Astrocyte (in vitro differentiated cells and primary cell): ENCODE data around the gene SFTPB. TPM values are rescaled to one million over a fixed set of nuclear protein-coding genes. Genes with fewer than 3 reads are reported as not detected.

Experiments
- DNase-seq: peaks from one replicate; pipeline ENCODE4 v3.0.0-alpha.2; 2010; ENCODE audit warnings: low read depth
- FAIRE-seq: peaks from 2 replicates; lab custom pipeline; 2011; peaks lifted over from hg19 to GRCh38; lab: Jason Lieb, UNC
- H2AFZ ChIP-seq: 2 replicates; pipeline ENCODE4 v1.6.0; 2012; ENCODE audit warnings: low read depth, low read length, inconsistent platforms
- H3K27ac ChIP-seq: 2 replicates; pipeline ENCODE4 v1.5.1; 2011; ENCODE audit warnings: low read depth, low read length, inconsistent platforms
- H3K27me3 ChIP-seq: 2 replicates; pipeline ENCODE4 v1.6.0; 2011; ENCODE audit warnings: low read length, inconsistent platforms; ENCODE audit not compliant: insufficient read depth
- H3K36me3 ChIP-seq: 2 replicates; pipeline ENCODE4 v1.5.1; 2011; ENCODE audit warnings: low read length, inconsistent platforms; ENCODE audit not compliant: insufficient read depth
- H3K4me1 ChIP-seq: 2 replicates; pipeline ENCODE4 v1.5.1; 2011; ENCODE audit warnings: low read length, inconsistent platforms; ENCODE audit not compliant: insufficient read depth
- H3K4me2 ChIP-seq: 2 replicates; pipeline ENCODE4 v1.6.0; 2012; ENCODE audit warnings: low read length, inconsistent platforms
- H3K4me3 ChIP-seq: 2 replicates; pipeline ENCODE4 v1.5.1; 2011; ENCODE audit warnings: low read depth, mild to moderate bottlenecking, low read length, inconsistent platforms; ENCODE audit not compliant: insufficient read depth
- H3K79me2 ChIP-seq: 2 replicates; pipeline ENCODE4 v1.6.0; 2012; ENCODE audit warnings: mild to moderate bottlenecking, low read length, inconsistent platforms; ENCODE audit not compliant: insufficient read depth
- H3K9ac ChIP-seq: 2 replicates; pipeline ENCODE4 v1.6.0; 2012; ENCODE audit warnings: mild to moderate bottlenecking, low read length, inconsistent platforms
- H3K9me3 ChIP-seq: 2 replicates; pipeline ENCODE4 v1.5.1; 2012; ENCODE audit warnings: low read depth, mild to moderate bottlenecking, low read length, inconsistent platforms; ENCODE audit not compliant: insufficient read depth
- H4K20me1 ChIP-seq: 2 replicates; pipeline ENCODE4 v1.6.0; 2012; ENCODE audit warnings: low read length, inconsistent platforms; ENCODE audit not compliant: insufficient read depth
- H3K27ac Mint-ChIP-seq: one replicate; pipeline ENCODE4 v1.8.0; 2021; ENCODE audit warnings: mild to moderate bottlenecking, mixed read lengths; ENCODE audit not compliant: unreplicated experiment
- H3K27me3 Mint-ChIP-seq: one replicate; pipeline ENCODE4 v1.8.0; 2021; ENCODE audit warnings: low read depth, mixed read lengths; ENCODE audit not compliant: unreplicated experiment
- H3K36me3 Mint-ChIP-seq: one replicate; pipeline ENCODE4 v1.8.0; 2021; ENCODE audit warnings: low read depth, mixed read lengths; ENCODE audit not compliant: unreplicated experiment
- H3K4me1 Mint-ChIP-seq: one replicate; pipeline ENCODE4 v1.8.0; 2021; ENCODE audit warnings: low read depth, mixed read lengths; ENCODE audit not compliant: unreplicated experiment
- H3K4me3 Mint-ChIP-seq: one replicate; pipeline ENCODE4 v1.8.0; 2021; ENCODE audit warnings: mild to moderate bottlenecking, moderate library complexity, mixed read lengths; ENCODE audit not compliant: unreplicated experiment
- H3K9me3 Mint-ChIP-seq: one replicate; pipeline ENCODE4 v1.8.0; 2021; ENCODE audit warnings: mild to moderate bottlenecking, mixed read lengths; ENCODE audit not compliant: unreplicated experiment
- EZH2 ChIP-seq: IDR thresholded peaks from 2 replicates; pipeline ENCODE4 v1.6.1; 2012; ENCODE audit warnings: mild to moderate bottlenecking, low read length, inconsistent platforms; ENCODE audit not compliant: insufficient read depth
- total RNA-seq: library from RNA; stranded (reverse); gene quantifications from 2 replicates; pipeline ENCODE4 v1.2.1, GENCODE V29; 2021
- TF ChIP-seq, protein P1 (sequence below): IDR thresholded peaks from 2 replicates; pipeline ENCODE4 v1.5.1; 2011; ENCODE audit warnings: low read depth, mild to moderate bottlenecking, inconsistent platforms, low read length, moderate library complexity; ENCODE audit not compliant: insufficient read depth

Gene SFTPB
- total RNA-seq, 1 donor from 2014 or later = not detected

GRCh38 chr2:85706063-85706462 is 38.1 kb upstream of the SFTPB start:
- Histone ChIP-seq H3K79me2 (no peaks in the 10 kb centered on the region), H3K27me3 (peaks cover 8% of the 10 kb centered on the region), H4K20me1 (no peaks in the 10 kb centered on the region), H3K27ac (no peak overlapping the region), H3K9me3 (no peaks in the 10 kb centered on the region), H3K4me1 (peaks cover 24% of the 10 kb centered on the region), H3K36me3 (no peaks in the 10 kb centered on the region), H3K9ac (no peak overlapping the region), H3K4me2 (peak overlapping the region; percentile 45), H3K4me3 (no peak overlapping the region), H2AFZ (no peak overlapping the region)
- TF ChIP-seq EZH2 = no peak
- TF ChIP-seq, protein P1, sequence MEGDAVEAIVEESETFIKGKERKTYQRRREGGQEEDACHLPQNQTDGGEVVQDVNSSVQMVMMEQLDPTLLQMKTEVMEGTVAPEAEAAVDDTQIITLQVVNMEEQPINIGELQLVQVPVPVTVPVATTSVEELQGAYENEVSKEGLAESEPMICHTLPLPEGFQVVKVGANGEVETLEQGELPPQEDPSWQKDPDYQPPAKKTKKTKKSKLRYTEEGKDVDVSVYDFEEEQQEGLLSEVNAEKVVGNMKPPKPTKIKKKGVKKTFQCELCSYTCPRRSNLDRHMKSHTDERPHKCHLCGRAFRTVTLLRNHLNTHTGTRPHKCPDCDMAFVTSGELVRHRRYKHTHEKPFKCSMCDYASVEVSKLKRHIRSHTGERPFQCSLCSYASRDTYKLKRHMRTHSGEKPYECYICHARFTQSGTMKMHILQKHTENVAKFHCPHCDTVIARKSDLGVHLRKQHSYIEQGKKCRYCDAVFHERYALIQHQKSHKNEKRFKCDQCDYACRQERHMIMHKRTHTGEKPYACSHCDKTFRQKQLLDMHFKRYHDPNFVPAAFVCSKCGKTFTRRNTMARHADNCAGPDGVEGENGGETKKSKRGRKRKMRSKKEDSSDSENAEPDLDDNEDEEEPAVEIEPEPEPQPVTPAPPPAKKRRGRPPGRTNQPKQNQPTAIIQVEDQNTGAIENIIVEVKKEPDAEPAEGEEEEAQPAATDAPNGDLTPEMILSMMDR = no peak
- H3K36me3 Mint-ChIP-seq = no peaks in the 10 kb centered on the region
- H3K27ac Mint-ChIP-seq = no peak overlapping the region
- no peak for DNase-seq
- no peaks in the 10 kb centered on the region for H3K9me3 Mint-ChIP-seq
- no peak overlapping the region for H3K4me3 Mint-ChIP-seq
- peaks cover 13% of the 10 kb centered on the region for H3K27me3 Mint-ChIP-seq
- FAIRE-seq = no peak
- H3K4me1 Mint-ChIP-seq = peaks cover 32% of the 10 kb centered on the region

- no peaks in the 10 kb centered on the region for H3K36me3 Mint-ChIP-seq
- H3K27ac Mint-ChIP-seq = peak overlapping the region; percentile 87
- H3K27me3 ChIP-seq = peaks cover 8% of the 10 kb centered on the region
- H3K36me3 ChIP-seq = no peaks in the 10 kb centered on the region
- no peak overlapping the region for H3K4me3 ChIP-seq
- no peaks in the 10 kb centered on the region for H4K20me1 ChIP-seq
- H3K4me3 Mint-ChIP-seq = no peak overlapping the region
- H3K4me1 Mint-ChIP-seq = peaks cover 29% of the 10 kb centered on the region
- no peak overlapping the region for H3K9ac ChIP-seq
- TF ChIP-seq, protein P1 = no peak
- TF ChIP-seq EZH2 = no peak
- DNase-seq = peak; percentile 98
- H3K27ac ChIP-seq = no peak overlapping the region
- peaks cover 12% of the 10 kb centered on the region for H3K27me3 Mint-ChIP-seq
- H2AFZ ChIP-seq = peak overlapping the region; percentile 15
- no peaks in the 10 kb centered on the region for H3K9me3 Mint-ChIP-seq
- FAIRE-seq = no peak
- H3K9me3 ChIP-seq = no peaks in the 10 kb centered on the region
- H3K4me1 ChIP-seq = peaks cover 26% of the 10 kb centered on the region
- no peaks in the 10 kb centered on the region for H3K79me2 ChIP-seq
- H3K4me2 ChIP-seq = peak overlapping the region; percentile 45
These were observed 37.7 kb upstream of the SFTPB start for GRCh38 chr2:85705680-85706039.

DNA sequence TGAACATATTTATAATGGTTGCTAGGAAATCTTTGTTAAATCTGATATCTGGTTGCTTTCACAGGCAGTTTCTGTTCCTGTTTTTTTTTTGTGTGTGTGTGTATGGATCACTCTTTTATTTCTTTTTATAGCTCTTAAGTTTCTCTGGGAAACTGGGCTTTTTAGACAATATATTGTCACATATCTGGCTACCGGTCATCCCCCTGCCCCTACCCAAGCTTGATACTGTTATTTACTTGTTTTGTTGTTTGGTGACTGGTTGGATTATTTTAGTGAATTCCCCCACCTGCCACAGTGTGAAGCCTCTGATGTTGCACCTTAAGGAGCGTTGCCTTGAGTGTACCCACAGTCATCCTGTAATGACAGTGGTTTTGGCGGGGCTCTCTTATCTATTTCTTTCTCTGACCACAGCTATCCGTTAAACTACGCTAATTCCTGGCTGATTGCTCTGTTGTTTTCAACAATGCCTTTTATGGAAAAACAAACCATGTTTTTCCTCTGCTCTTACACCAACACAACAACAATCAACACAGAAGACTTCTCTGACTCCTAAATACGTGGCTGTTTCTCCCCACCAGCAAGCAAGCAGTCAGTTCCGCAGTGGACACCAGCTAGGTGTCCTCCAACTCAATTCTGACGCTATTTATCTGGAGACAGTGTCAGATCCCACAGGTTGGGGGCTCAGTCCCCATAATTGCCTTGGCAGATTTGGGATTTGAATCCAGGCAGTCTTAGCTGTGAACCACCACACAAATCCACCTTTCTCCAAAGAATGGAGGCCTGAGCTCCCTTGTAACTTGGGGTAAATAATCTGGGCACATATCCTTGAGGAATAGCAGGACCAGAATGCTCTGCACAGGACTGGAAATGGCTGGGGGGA is 37.0 kb upstream of the SFTPB start:
- Histone ChIP-seq H2AFZ (peak overlapping the region; percentile 15), H3K27ac (peak overlapping the region; percentile 17), H4K20me1 (no peaks in the 10 kb centered on the region), H3K4me2 (peak overlapping the region; percentile 45), H3K9me3 (no peaks in the 10 kb centered on the region), H3K9ac (no peak overlapping the region), H3K79me2 (no peaks in the 10 kb centered on the region), H3K4me3 (no peak overlapping the region), H3K4me1 (peaks cover 26% of the 10 kb centered on the region), H3K36me3 (no peaks in the 10 kb centered on the region), H3K27me3 (peaks cover 8% of the 10 kb centered on the region)
- Mint-ChIP-seq H3K36me3 (no peaks in the 10 kb centered on the region), H3K9me3 (no peaks in the 10 kb centered on the region), H3K4me3 (no peak overlapping the region), H3K27me3 (peaks cover 12% of the 10 kb centered on the region), H3K4me1 (peaks cover 26% of the 10 kb centered on the region), H3K27ac (peak overlapping the region; percentile 87)
- DNase-seq (peak; percentile 44), FAIRE-seq (no peak)
- TF ChIP-seq EZH2 = no peak
- TF ChIP-seq, protein P1 = no peak
